ENCODE data around the gene SDK2. TPM values are rescaled to one million over a fixed set of nuclear protein-coding genes. Genes with fewer than 3 reads are reported as not detected.

Gene SDK2
- total RNA-seq, 2 experiments from 2014 or later = 0.23 to 0.27 TPM

- ChIA-PET POLR2A (no interaction called here), CTCF (interaction anchor here (0.6 kb wide), 1 partner anchor 100 kb away, joined by 3 read pairs; no protein-coding TSS in a partner anchor)
Observed at GRCh38 chr17:73363442-73364154, 280.6 kb downstream of the SDK2 start.

GRCh38 chr17:73362697-73363096, 281.5 kb downstream of the SDK2 start:
- ChIA-PET POLR2A (no interaction called here), CTCF (no interaction called here)

GRCh38 chr17:73360961-73361761, 283.1 kb downstream of the SDK2 start:
- CTCF ChIA-PET = interaction anchor here (0.7 kb wide), 1 partner anchor 87 kb away, joined by 3 read pairs; no protein-coding TSS in a partner anchor
- POLR2A ChIA-PET = no interaction called here

- ChIA-PET CTCF (interaction anchor here (0.7 kb wide), 1 partner anchor 86 kb away, joined by 3 read pairs; no protein-coding TSS in a partner anchor), POLR2A (no interaction called here)
Observed at GRCh38 chr17:73359987-73360410, 284.2 kb downstream of the SDK2 start.

GRCh38 chr17:73359352-73359751, 284.9 kb downstream of the SDK2 start:
- ChIA-PET CTCF (no interaction called here), POLR2A (no interaction called here)

- POLR2A ChIA-PET = no interaction called here
- CTCF ChIA-PET = no interaction called here
Observed at GRCh38 chr17:73358668-73359067, 285.6 kb downstream of the SDK2 start.

GRCh38 chr17:73357981-73358380, 286.3 kb downstream of the SDK2 start:
- ChIA-PET CTCF (interaction anchor here (1.3 kb wide), 1 partner anchor 12 kb away, joined by 3 read pairs; no protein-coding TSS in a partner anchor), POLR2A (no interaction called here)

GRCh38 chr17:73357318-73357717, 286.9 kb downstream of the SDK2 start:
- CTCF ChIA-PET = interaction anchor here (1.3 kb wide), 1 partner anchor 13 kb away, joined by 3 read pairs; no protein-coding TSS in a partner anchor
- POLR2A ChIA-PET = no interaction called here

GRCh38 chr17:73356561-73357170, 287.6 kb downstream of the SDK2 start:
- ChIA-PET POLR2A (no interaction called here), CTCF (interaction anchor here (1.3 kb wide), 1 partner anchor 14 kb away, joined by 3 read pairs; no protein-coding TSS in a partner anchor)

- ChIA-PET POLR2A (no interaction called here), CTCF (interaction anchor here (0.9 kb wide), 1 partner anchor 15 kb away, joined by 3 read pairs; no protein-coding TSS in a partner anchor)
Observed at GRCh38 chr17:73354423-73355284, 289.6 kb downstream of the SDK2 start.

GRCh38 chr17:73352261-73352660, 292.0 kb downstream of the SDK2 start:
- ChIA-PET CTCF (no interaction called here), POLR2A (no interaction called here)

- CTCF ChIA-PET = no interaction called here
- POLR2A ChIA-PET = no interaction called here
Observed at GRCh38 chr17:73351764-73352163, 292.5 kb downstream of the SDK2 start.

- POLR2A ChIA-PET = no interaction called here
- CTCF ChIA-PET = interaction anchor here (1.5 kb wide), 1 partner anchor 794 kb away, joined by 3 read pairs; no protein-coding TSS in a partner anchor
Observed at GRCh38 chr17:73350864-73351263, 293.4 kb downstream of the SDK2 start.

GRCh38 chr17:73349647-73350046, 294.6 kb downstream of the SDK2 start:
- POLR2A ChIA-PET = no interaction called here
- CTCF ChIA-PET = interaction anchor here (1.5 kb wide), 1 partner anchor 793 kb away, joined by 3 read pairs; no protein-coding TSS in a partner anchor

GRCh38 chr17:73349138-73349537, 295.1 kb downstream of the SDK2 start:
- POLR2A ChIA-PET = no interaction called here
- CTCF ChIA-PET = interaction anchor here (1.5 kb wide), 1 partner anchor 792 kb away, joined by 3 read pairs; no protein-coding TSS in a partner anchor

GRCh38 chr17:73348829-73349095, 295.5 kb downstream of the SDK2 start:
- POLR2A ChIA-PET = no interaction called here

GRCh38 chr17:73348018-73348828, 296.0 kb downstream of the SDK2 start:
- POLR2A ChIA-PET = no interaction called here
- CTCF ChIA-PET = interaction anchor here (0.6 kb wide), 1 partner anchor 12 kb away, joined by 5 read pairs; no protein-coding TSS in a partner anchor

More at GRCh38 chr17:73348829-73349095, 295.5 kb downstream of the SDK2 start:
- CTCF ChIA-PET = no interaction called here

- ChIA-PET CTCF (interaction anchor here (0.6 kb wide), 1 partner anchor 11 kb away, joined by 5 read pairs; no protein-coding TSS in a partner anchor), POLR2A (no interaction called here)
Observed at GRCh38 chr17:73347351-73347750, 296.9 kb downstream of the SDK2 start.

Data from activated CD8-positive, alpha-beta memory T cell treated with anti-CD3 and anti-CD28 coated beads for 36 hours (primary cell).